ENCODE measurements around the gene DALRD3. TPM values are rescaled to one million over a fixed set of nuclear protein-coding genes. Genes with fewer than 3 reads are reported as not detected.
"Not testable (repeated sequence)": the region's sequence is repeated elsewhere in the genome, so short reads cannot be mapped to it uniquely, and the experiment has no call there.

DALRD3 gene
- total RNA-seq, 1 donor from 2014 or later, result 28.2 TPM

DNA sequence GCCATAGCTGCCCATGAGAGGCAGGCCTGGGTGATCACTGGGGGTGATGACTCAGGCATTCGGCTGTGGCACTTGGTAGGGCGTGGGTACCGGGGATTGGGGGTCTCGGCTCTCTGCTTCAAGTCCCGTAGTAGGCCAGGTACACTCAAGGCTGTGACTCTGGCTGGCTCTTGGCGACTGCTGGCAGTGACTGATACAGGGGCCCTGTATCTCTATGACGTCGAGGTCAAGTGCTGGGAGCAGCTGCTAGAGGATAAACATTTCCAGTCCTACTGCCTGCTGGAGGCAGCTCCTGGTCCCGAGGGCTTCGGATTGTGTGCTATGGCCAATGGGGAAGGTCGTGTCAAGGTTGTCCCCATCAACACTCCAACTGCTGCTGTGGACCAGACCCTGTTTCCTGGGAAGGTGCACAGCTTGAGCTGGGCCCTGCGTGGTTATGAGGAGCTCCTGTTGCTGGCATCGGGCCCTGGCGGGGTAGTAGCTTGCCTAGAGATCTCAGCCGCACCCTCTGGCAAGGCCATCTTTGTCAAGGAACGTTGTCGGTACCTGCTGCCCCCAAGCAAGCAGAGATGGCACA, 5.9 kb downstream of the DALRD3 start:
- DNase-seq (ENCODE audit: low read depth, low spot score), result no peak
- H3K27ac Mint-ChIP-seq (ENCODE audit: unreplicated experiment), result no peak overlapping the region
- TF ChIP-seq, protein P1, sequence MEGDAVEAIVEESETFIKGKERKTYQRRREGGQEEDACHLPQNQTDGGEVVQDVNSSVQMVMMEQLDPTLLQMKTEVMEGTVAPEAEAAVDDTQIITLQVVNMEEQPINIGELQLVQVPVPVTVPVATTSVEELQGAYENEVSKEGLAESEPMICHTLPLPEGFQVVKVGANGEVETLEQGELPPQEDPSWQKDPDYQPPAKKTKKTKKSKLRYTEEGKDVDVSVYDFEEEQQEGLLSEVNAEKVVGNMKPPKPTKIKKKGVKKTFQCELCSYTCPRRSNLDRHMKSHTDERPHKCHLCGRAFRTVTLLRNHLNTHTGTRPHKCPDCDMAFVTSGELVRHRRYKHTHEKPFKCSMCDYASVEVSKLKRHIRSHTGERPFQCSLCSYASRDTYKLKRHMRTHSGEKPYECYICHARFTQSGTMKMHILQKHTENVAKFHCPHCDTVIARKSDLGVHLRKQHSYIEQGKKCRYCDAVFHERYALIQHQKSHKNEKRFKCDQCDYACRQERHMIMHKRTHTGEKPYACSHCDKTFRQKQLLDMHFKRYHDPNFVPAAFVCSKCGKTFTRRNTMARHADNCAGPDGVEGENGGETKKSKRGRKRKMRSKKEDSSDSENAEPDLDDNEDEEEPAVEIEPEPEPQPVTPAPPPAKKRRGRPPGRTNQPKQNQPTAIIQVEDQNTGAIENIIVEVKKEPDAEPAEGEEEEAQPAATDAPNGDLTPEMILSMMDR (conservative IDR thresholded peaks at IDR 0.05), result no peak
- peaks cover 20% of the 10 kb centered on the region for H3K4me1 Mint-ChIP-seq
- no peaks in the 10 kb centered on the region for H3K27me3 Mint-ChIP-seq (ENCODE audit: low read depth)
- H3K36me3 Mint-ChIP-seq (ENCODE audit: low read depth), result peaks cover 13% of the 10 kb centered on the region
- no peaks in the 10 kb centered on the region for H3K9me3 Mint-ChIP-seq
- peak overlapping the region; percentile 64 for H3K4me3 Mint-ChIP-seq

DNA sequence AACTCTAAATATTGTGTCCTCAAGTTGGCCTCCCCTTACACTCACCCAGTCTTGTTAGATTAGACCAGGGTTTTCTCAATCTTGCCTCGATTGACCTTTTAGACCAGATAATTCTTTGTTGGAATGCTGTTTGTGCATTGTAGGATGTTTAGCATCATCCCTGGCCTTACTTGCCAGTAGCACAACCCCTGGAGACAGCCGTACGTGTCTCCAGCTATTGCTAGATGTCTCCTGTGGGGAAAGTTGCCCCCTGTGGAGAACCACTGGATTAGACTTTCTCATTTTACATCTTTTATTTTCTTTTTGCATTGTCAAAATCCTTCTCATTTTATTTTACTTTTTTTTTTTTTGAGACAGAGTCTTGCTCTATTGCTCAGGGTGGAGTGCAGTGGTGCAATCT, 9.0 kb downstream of the DALRD3 start:
- DNase-seq (ENCODE audit: low read depth, low spot score), result no peak
- Mint-ChIP-seq H3K27me3 (ENCODE audit: low read depth) (peaks cover 3% of the 10 kb centered on the region), H3K9me3 (no peaks in the 10 kb centered on the region), H3K4me3 (peak overlapping the region; percentile 100), H3K27ac (ENCODE audit: unreplicated experiment) (no peak overlapping the region), H3K36me3 (ENCODE audit: low read depth) (peaks cover 10% of the 10 kb centered on the region), H3K4me1 (peaks cover 26% of the 10 kb centered on the region)
- TF ChIP-seq, protein P1 (conservative IDR thresholded peaks at IDR 0.05), result no peak

DNA sequence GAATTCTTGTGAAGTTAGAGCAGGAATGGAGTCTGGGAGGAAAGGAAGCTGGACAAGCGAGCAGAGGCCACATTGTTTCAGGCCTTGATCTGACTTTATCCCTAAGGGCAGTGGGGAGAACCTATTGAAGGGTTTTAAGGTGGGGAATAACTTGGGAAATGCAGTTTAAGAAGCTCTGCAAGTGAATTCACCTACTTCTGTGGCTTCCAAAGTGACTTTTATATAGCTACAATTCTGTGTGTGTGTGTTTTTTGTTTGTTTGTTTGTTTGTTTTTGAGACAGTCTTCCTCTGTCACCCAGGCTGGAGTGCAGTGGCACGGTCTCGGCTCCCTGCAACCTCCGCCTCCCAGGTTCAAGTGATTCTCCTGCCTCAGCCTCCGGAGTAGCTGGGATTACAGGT, 9.8 kb downstream of the DALRD3 start:
- peak overlapping the region; percentile 100 for H3K4me3 Mint-ChIP-seq
- not testable (repeated sequence) for H3K9me3 Mint-ChIP-seq; H3K27me3 Mint-ChIP-seq (ENCODE audit: low read depth); DNase-seq (ENCODE audit: low read depth, low spot score); H3K36me3 Mint-ChIP-seq (ENCODE audit: low read depth)
- peaks cover 26% of the 10 kb centered on the region for H3K4me1 Mint-ChIP-seq
- peak overlapping the region; percentile 86 for H3K27ac Mint-ChIP-seq (ENCODE audit: unreplicated experiment)

DNA sequence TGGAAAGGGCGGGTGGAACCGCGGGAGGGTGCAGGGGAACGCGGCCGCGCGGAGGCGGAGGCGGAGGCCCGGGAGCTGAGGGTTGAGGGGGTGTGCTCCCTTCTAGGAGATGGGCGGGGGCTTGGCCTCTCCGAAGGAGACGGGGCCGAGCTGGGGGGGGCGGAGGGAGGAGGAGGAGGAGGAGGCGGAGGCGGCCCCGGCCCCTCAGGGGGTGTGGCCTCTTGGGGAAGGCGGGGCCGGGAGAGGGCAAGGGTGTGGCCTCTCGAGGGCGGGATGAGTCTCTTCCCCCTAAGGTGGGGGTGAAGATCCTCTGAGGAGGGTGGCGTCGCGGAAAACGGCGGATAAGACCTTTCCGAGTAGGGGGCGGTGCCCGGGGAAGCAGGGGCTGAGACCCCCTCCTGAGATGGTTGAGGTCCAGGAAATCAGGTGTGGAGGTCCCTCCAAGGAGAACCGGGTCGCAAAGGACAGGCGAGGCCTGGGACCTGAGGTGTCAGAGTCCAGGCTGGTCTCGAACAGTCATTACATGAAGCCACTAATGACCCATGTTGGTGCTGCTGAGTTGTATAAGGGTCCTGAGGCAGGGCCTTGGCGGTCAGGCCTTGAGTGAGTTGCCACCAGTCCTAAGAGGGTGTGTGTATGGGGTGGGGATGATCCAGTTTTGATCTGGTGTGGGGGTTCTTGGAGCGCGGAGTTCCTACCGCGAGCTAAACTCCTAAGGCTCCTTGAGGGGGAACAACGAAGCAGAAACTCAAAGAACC, 10.4 kb downstream of the DALRD3 start:
- Mint-ChIP-seq H3K36me3 (ENCODE audit: low read depth) (peaks cover 10% of the 10 kb centered on the region), H3K4me1 (peaks cover 26% of the 10 kb centered on the region), H3K4me3 (peak overlapping the region; percentile 100), H3K27ac (ENCODE audit: unreplicated experiment) (peak overlapping the region; percentile 100), H3K27me3 (ENCODE audit: low read depth) (peaks cover 3% of the 10 kb centered on the region), H3K9me3 (no peaks in the 10 kb centered on the region)
- TF ChIP-seq, protein P1 (conservative IDR thresholded peaks at IDR 0.05), result no peak
- DNase-seq (ENCODE audit: low read depth, low spot score), result peak; percentile 72

DNA sequence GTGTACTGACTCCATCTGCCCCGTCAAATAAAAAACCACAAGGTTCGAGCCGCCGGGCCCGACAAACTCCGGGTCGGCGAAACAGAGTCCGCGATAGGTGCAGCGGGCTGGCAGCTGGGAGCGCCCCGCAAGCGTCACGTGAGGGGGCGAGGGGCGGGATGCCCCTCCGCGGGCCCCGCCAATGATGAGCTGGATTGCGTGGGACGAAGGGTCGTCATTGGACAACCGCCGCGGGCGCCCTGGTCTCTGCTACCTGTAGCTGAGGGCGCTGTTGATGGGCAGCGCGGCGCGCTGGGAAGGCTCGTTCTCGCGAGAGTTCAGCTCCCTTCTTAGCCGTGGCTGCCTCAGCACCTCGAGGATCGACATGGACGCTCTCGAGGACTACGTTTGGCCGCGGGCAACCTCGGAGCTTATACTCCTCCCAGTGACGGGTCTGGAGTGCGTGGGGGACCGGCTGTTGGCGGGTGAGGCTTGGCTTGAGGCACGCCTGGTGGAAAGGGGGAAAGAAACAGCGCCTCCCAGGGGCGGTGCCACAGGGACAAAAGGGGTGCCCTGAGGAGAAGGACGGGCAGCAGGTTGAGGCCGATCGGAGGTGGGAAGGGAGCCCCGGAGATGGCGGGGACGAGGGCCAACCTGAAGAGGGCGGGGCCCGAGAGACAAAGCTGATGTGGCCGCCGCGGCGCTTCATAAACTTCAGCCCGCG, 11.2 kb downstream of the DALRD3 start, which contains the start of gene WDR6:
Gene WDR6, plus strand, starts transcription at position 324 of the 703 bp plus-strand sequence. Its CDS starts 41 bp downstream, at position 365.
- DNase-seq (ENCODE audit: low read depth, low spot score), result peak; percentile 93
- Mint-ChIP-seq H3K27me3 (ENCODE audit: low read depth) (peaks cover 3% of the 10 kb centered on the region), H3K27ac (ENCODE audit: unreplicated experiment) (peak within 1 kb of the TSS; percentile 100), H3K36me3 (ENCODE audit: low read depth) (peaks cover 10% of the 10 kb centered on the region), H3K4me1 (peaks cover 26% of the 10 kb centered on the region), H3K9me3 (no peaks in the 10 kb centered on the region), H3K4me3 (peak within 1 kb of the TSS; percentile 100)
- TF ChIP-seq, protein P1 (conservative IDR thresholded peaks at IDR 0.05), result peak; percentile 47
